AG09309 (cell line): ENCODE measurements around the gene SETD3.

Experiments used
- DNase-seq: peaks from one replicate; pipeline ENCODE4 v3.0.0-alpha.2; 2010; ENCODE audit warnings: low read depth
- H3K4me3 ChIP-seq: 2 replicates; pipeline ENCODE4 v1.5.1; 2011; ENCODE audit warnings: mild to moderate bottlenecking, low read depth, low read length, moderate library complexity; ENCODE audit not compliant: control insufficient read depth
- TF ChIP-seq, protein P1 (sequence below): IDR thresholded peaks from 2 replicates; pipeline ENCODE4 v1.5.1; 2011; ENCODE audit warnings: mild to moderate bottlenecking, low read depth, low read length, inconsistent platforms; ENCODE audit not compliant: insufficient read depth, control insufficient read depth; ENCODE audit errors: missing control alignments

Gene SETD3

GRCh38 chr14:99507860-99508640, 27.4 kb upstream of the SETD3 start:
- TF ChIP-seq, protein P1, sequence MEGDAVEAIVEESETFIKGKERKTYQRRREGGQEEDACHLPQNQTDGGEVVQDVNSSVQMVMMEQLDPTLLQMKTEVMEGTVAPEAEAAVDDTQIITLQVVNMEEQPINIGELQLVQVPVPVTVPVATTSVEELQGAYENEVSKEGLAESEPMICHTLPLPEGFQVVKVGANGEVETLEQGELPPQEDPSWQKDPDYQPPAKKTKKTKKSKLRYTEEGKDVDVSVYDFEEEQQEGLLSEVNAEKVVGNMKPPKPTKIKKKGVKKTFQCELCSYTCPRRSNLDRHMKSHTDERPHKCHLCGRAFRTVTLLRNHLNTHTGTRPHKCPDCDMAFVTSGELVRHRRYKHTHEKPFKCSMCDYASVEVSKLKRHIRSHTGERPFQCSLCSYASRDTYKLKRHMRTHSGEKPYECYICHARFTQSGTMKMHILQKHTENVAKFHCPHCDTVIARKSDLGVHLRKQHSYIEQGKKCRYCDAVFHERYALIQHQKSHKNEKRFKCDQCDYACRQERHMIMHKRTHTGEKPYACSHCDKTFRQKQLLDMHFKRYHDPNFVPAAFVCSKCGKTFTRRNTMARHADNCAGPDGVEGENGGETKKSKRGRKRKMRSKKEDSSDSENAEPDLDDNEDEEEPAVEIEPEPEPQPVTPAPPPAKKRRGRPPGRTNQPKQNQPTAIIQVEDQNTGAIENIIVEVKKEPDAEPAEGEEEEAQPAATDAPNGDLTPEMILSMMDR = no peak
- H3K4me3 ChIP-seq = no peak overlapping the region
- no peak for DNase-seq

- TF ChIP-seq, protein P1 = no peak
- no peak for DNase-seq
- H3K4me3 ChIP-seq = no peak overlapping the region
Observed at GRCh38 chr14:99506276-99506675, 25.6 kb upstream of the SETD3 start.

DNA sequence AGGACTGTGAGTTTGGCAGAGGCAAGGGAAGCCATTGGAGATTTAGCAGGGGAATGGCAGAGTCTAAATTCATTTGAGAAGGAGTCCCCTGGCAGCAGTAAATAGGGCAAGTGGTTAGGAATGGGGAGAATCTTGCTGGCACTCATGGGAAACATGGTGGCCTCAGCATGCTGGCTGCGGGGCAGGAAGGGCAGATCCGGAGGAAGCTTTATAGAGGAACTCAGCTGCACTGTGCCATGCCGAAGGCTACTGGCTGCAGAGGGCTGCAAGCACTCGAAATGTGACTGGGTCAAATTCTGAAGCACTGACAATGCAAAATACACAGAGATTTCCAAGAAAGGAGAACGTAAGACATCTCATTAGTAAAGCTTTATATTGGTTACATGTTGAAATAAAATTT, 24.4 kb upstream of the SETD3 start:
- H3K4me3 ChIP-seq = no peak overlapping the region
- DNase-seq = no peak
- TF ChIP-seq, protein P1 = no peak

DNA sequence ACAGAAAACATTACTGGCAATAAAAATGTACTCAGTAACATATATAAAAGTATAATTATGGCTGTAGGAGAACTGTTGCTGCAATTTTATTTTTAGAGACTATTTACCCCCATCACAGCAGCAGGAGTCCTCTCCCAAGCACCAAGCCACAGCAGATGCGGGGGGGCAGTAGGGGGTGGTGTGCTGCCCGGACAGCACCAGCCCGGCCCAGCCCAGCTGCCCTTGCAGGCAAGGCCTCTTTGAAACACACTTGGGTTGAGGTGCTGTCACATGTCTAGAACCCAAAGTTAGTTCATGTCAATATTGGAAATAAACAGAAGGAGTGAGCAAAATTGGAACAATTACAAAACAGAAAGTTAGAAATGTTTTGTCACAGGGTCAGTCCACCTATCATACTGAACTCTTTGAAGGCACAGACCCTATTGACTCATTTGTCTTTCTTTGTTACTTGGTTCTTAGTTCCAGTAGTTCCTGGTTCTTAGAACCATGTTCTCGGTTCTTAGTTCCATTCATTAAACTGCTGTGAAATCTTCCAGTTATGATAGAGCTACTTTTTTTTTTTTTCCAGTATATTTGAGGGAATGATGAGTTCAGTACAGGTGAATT, 23.3 kb upstream of the SETD3 start:
- TF ChIP-seq, protein P1 = no peak
- H3K4me3 ChIP-seq = no peak overlapping the region
- DNase-seq = no peak

GRCh38 chr14:99502989-99503421, 22.3 kb upstream of the SETD3 start:
- TF ChIP-seq, protein P1 = no peak
- H3K4me3 ChIP-seq = no peak overlapping the region
- DNase-seq = no peak

GRCh38 chr14:99497894-99498293, 17.2 kb upstream of the SETD3 start:
- TF ChIP-seq, protein P1 = no peak

DNA sequence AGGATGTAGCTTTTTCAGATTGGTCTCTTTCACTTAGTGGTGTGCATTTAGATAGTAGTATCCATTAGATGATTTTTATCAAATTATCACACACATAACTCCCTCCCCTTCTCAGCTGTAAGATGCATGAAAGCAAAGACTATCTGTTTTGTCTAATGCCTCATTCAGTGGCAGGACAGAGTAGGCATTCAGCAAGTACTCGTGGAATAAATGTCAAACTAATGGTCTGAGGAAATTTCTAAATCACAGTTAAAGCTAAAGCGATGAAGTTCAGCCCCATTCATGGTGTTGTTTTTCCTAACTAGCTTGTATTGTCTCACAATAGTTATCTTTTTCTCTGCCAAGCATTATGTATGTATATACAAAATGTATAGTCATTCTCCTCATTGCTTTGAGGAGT, 16.7 kb upstream of the SETD3 start:
- DNase-seq = no peak
- TF ChIP-seq, protein P1 = no peak

More at GRCh38 chr14:99497894-99498293, 17.2 kb upstream of the SETD3 start:
- no peak for DNase-seq
- H3K4me3 ChIP-seq = no peak overlapping the region

More for the DNA sequence above, 16.7 kb upstream of the SETD3 start:
- no peak overlapping the region for H3K4me3 ChIP-seq
